ENCODE data around the gene CST3.
"Not testable (repeated sequence)": the region's sequence is repeated elsewhere in the genome, so short reads cannot be mapped to it uniquely, and the experiment has no call there.

The CST3 gene

GRCh38 chr20:23625236-23625964 is 12.4 kb downstream of the CST3 start:
- no peak for FAIRE-seq

- no peak for FAIRE-seq
Measured at GRCh38 chr20:23624324-23624691, 13.4 kb downstream of the CST3 start.

GRCh38 chr20:23623666-23624323 is 14.0 kb downstream of the CST3 start:
- no peak for FAIRE-seq

- FAIRE-seq, result no peak
Measured at GRCh38 chr20:23622839-23623343, 14.9 kb downstream of the CST3 start.

GRCh38 chr20:23622401-23622800 is 15.4 kb downstream of the CST3 start:
- FAIRE-seq, result not testable (repeated sequence)

GRCh38 chr20:23620670-23621386 is 16.9 kb downstream of the CST3 start:
- not testable (repeated sequence) for FAIRE-seq

GRCh38 chr20:23614163-23614562 is 23.6 kb downstream of the CST3 start:
- no peak for FAIRE-seq

GRCh38 chr20:23613676-23614075 is 24.1 kb downstream of the CST3 start:
- FAIRE-seq, result no peak

- FAIRE-seq, result no peak
Measured at GRCh38 chr20:23612396-23612795, 25.4 kb downstream of the CST3 start.

GRCh38 chr20:23609486-23610109 is 28.2 kb downstream of the CST3 start:
- no peak for FAIRE-seq

- no peak for FAIRE-seq
Measured at GRCh38 chr20:23608251-23608846, 29.4 kb downstream of the CST3 start.

- no peak for FAIRE-seq
Measured at GRCh38 chr20:23607497-23608245, 30.1 kb downstream of the CST3 start.

- FAIRE-seq, result no peak
Measured at GRCh38 chr20:23606652-23607049, 31.1 kb downstream of the CST3 start.

- no peak for FAIRE-seq
Measured at GRCh38 chr20:23605867-23606651, 31.7 kb downstream of the CST3 start, which contains the start of gene CST9. TSS of gene CST9 (minus strand) at chr20:23605917. CDS start at chr20:23605864, 53 bp downstream.

- no peak for FAIRE-seq
Measured at GRCh38 chr20:23604306-23604705, 33.4 kb downstream of the CST3 start.

GRCh38 chr20:23603321-23603720 is 34.4 kb downstream of the CST3 start:
- FAIRE-seq, result no peak

GRCh38 chr20:23602699-23603098 is 35.1 kb downstream of the CST3 start:
- FAIRE-seq, result no peak

- no peak for FAIRE-seq
Measured at GRCh38 chr20:23602241-23602640, 35.5 kb downstream of the CST3 start.

GRCh38 chr20:23601715-23602114 is 36.0 kb downstream of the CST3 start:
- no peak for FAIRE-seq

GRCh38 chr20:23598481-23598880 is 39.3 kb downstream of the CST3 start:
- no peak for FAIRE-seq

- FAIRE-seq, result no peak
Measured at GRCh38 chr20:23596579-23597250, 41.0 kb downstream of the CST3 start.
